GM12878 (cell line): ENCODE measurements around the gene DNAJC15. TPM values are rescaled to one million over a fixed set of nuclear protein-coding genes. Genes with fewer than 3 reads are reported as not detected.

Source experiments
- ATAC-seq: fragments of 200-7000 bp; cut with Tn5 transposase; 3 replicates; pipeline ENCODE4 v1.9.1; 2020; ENCODE audit warnings: mild to moderate bottlenecking, moderate library complexity
- BruUV-seq: library from RNA; stranded (reverse); fragments of 400-500 nt; replicated peaks from 2 replicates; lab custom pipeline; 2021; lab: Mats Ljungman, UMichigan
- CTCF ChIA-PET: fragments of 300-600 bp; sonication (Branson Sonifier 250); formaldehyde crosslinking; extraction: SDS; loops from one replicate; lab custom pipeline; 2021; ENCODE audit warnings: inconsistent platforms; lab: Yijun Ruan, JAX
- POLR2A ChIA-PET: fragments of 350-600 bp; formaldehyde crosslinking; extraction: SDS; loops from one replicate; lab custom pipeline; 2021; ENCODE audit warnings: inconsistent platforms; lab: Charles Lee
- RAD21 ChIA-PET: fragments of 300-600 bp; sonication (Branson Sonifier 250); formaldehyde crosslinking; loops from one replicate; lab custom pipeline; 2023; ENCODE audit warnings: antibody characterized with exemption; ENCODE audit not compliant: unreplicated experiment; lab: Charles Lee
- SMC1A ChIA-PET: fragments of 300-600 bp; sonication (Branson Sonifier 250); formaldehyde crosslinking; loops from one replicate; lab custom pipeline; 2023; ENCODE audit not compliant: unreplicated experiment, uncharacterized antibody; lab: Charles Lee
- DNase-seq: peaks from one replicate; pipeline ENCODE4 v3.0.0-alpha.2; 2011; ENCODE audit warnings: low read depth, low spot score
- FAIRE-seq: peaks from 3 replicates; lab custom pipeline; 2011; peaks lifted over from hg19 to GRCh38; lab: Jason Lieb, UNC
- H2AFZ ChIP-seq: 2 replicates; pipeline ENCODE4 v1.6.0; 2011; ENCODE audit warnings: low read depth, low read length, control low read depth; ENCODE audit not compliant: control insufficient read depth
- H3K27ac ChIP-seq: 2 replicates; pipeline ENCODE4 v1.5.1; 2011; ENCODE audit warnings: control low read depth; ENCODE audit not compliant: control insufficient read depth, insufficient read depth
- H3K27me3 ChIP-seq, 2 experiments: replicated peaks in 1 of 2; 2 replicates each; pipeline versions ENCODE4 v1.6.0 to v1.6.1; 2011; ENCODE audit warnings: low read length in 1 of 2; ENCODE audit not compliant: control insufficient read depth in 2 of 2, insufficient read depth in 2 of 2
- H3K36me3 ChIP-seq, 2 experiments: 2 replicates each; pipeline ENCODE4 v1.5.1; 2011; ENCODE audit warnings: low read length in 1 of 2; ENCODE audit not compliant: control insufficient read depth in 2 of 2, insufficient read depth in 2 of 2
- H3K4me1 ChIP-seq: 2 replicates; pipeline ENCODE4 v1.6.1; 2011; ENCODE audit warnings: mild to moderate bottlenecking, low read length, moderate library complexity, mixed read lengths; ENCODE audit not compliant: control insufficient read depth, insufficient read depth
- H3K4me2 ChIP-seq: 2 replicates; pipeline ENCODE4 v1.6.0; 2011; ENCODE audit warnings: control low read depth; ENCODE audit not compliant: control insufficient read depth, insufficient read depth
- H3K4me3 ChIP-seq: fragments of 200-600 bp; sonication (generic); 2 replicates; pipeline ENCODE4 v1.5.1; 2016
- H3K79me2 ChIP-seq: 2 replicates; pipeline ENCODE4 v1.6.0; 2011; ENCODE audit warnings: low read length; ENCODE audit not compliant: control insufficient read depth, insufficient read depth
- H3K9ac ChIP-seq: 2 replicates; pipeline ENCODE4 v1.8.0; 2011; ENCODE audit warnings: low read length, control low read depth, mixed read lengths; ENCODE audit not compliant: control insufficient read depth, insufficient read depth
- H3K9me3 ChIP-seq: replicated peaks from 3 replicates; pipeline ENCODE4 v1.5.1; 2011; ENCODE audit warnings: mild to moderate bottlenecking, low read length; ENCODE audit not compliant: control insufficient read depth, insufficient read depth
- H4K20me1 ChIP-seq: 2 replicates; pipeline ENCODE4 v1.6.0; 2011; ENCODE audit not compliant: control insufficient read depth, insufficient read depth
- EED ChIP-seq: sonication (generic); IDR thresholded peaks from 2 replicates; pipeline ENCODE4 v1.6.1; 2016; ENCODE audit warnings: antibody characterized with exemption, low read depth
- HDAC6 ChIP-seq: fragments of 200-600 bp; sonication (generic); IDR thresholded peaks from one replicate; pipeline ENCODE4 v1.8.0; 2017; ENCODE audit warnings: antibody characterized with exemption; ENCODE audit not compliant: unreplicated experiment
- MYC ChIP-seq: IDR thresholded peaks from 2 replicates; pipeline ENCODE4 v1.6.1; 2011; ENCODE audit warnings: mild to moderate bottlenecking, low read length, moderate library complexity, inconsistent platforms; ENCODE audit not compliant: insufficient read depth, insufficient replicate concordance, insufficient read length, severe bottlenecking
- NR2F1 ChIP-seq: fragments of 450-650 bp; conservative IDR thresholded peaks from 2 replicates; pipeline ENCODE4 v1.6.1; 2017; ENCODE audit warnings: mild to moderate bottlenecking
- NRF1 ChIP-seq: conservative IDR thresholded peaks from 2 replicates; pipeline ENCODE4 v1.6.1; 2011; ENCODE audit warnings: mild to moderate bottlenecking, low read depth, low read length, improper control_type of control experiment
- SMAD1 ChIP-seq: fragments of 450-650 bp; IDR thresholded peaks from 2 replicates; pipeline ENCODE4 v1.6.1; 2018; ENCODE audit warnings: mild to moderate bottlenecking, low read depth; ENCODE audit not compliant: partially characterized antibody
- YBX1 ChIP-seq: fragments of 450-650 bp; IDR thresholded peaks from 2 replicates; pipeline ENCODE4 v1.6.1; 2016; ENCODE audit warnings: antibody characterized with exemption
- WGBS: methylation state at CpG from one replicate; pipeline ENCODE4 v1.1.6; 2016; ENCODE audit warnings: low lambda C conversion rate; ENCODE audit not compliant: insufficient replicate concordance, insufficient coverage; ENCODE audit errors: missing lambda C conversion rate; 5-methylcytosine and 5-hydroxymethylcytosine counted together
- in situ Hi-C: fragments of 300-500 bp; cut with MboI; formaldehyde crosslinking; loops from 9 replicates; pipeline ENCODE4 v1.14.3; 2018; ENCODE audit warnings: mixed read lengths
- intact Hi-C: fragments of 100-400 bp; cut with micrococcal nuclease; formaldehyde crosslinking; loops from one replicate; pipeline ENCODE4 v1.14.2; 2022; ENCODE audit not compliant: unreplicated experiment
- polyA plus RNA-seq, 11 experiments: library from polyadenylated mRNA; depleted of rRNA in 4 of 11; unstranded in 6 of 11; stranded (reverse) in 5 of 11; fragments of >200 nt; fragmentation: Nextera tagmentation in 4 of 11; fragmentation: Illumina TruSeq in 1 of 11; extraction: Ambion mirVana in 4 of 11; extraction: Trizol in 1 of 11; gene quantifications; 1 replicate in 1 of 11; 2 replicates in 10 of 11; pipeline versions ENCODE4 v1.2.1 to v1.2.3, GENCODE V29; 2011 to 2016; ENCODE audit warnings: inconsistent platforms in 2 of 11, missing spikeins in 2 of 11, low read depth in 1 of 11
- total RNA-seq, 4 experiments: library from RNA; depleted of rRNA in 3 of 4; stranded (reverse); fragments of >200 nt in 3 of 4; fragmentation: Illumina TruSeq in 1 of 4; extraction: Trizol in 1 of 4; gene quantifications; 2 replicates each; pipeline versions ENCODE4 v1.2.1 to v1.2.3, GENCODE V29; 2013 to 2021
- TF ChIP-seq, protein P1 (sequence below), 3 experiments: IDR thresholded peaks in 2 of 3; conservative IDR thresholded peaks in 1 of 3; 2 replicates each; pipeline ENCODE4 v1.5.1; 2011; ENCODE audit warnings: low read depth in 3 of 3, low read length in 3 of 3, mild to moderate bottlenecking in 3 of 3, control low read depth in 2 of 3, moderate library complexity in 2 of 3, inconsistent platforms in 1 of 3, mixed read lengths in 1 of 3; ENCODE audit not compliant: control insufficient read depth in 2 of 3, insufficient read depth in 1 of 3; ENCODE audit errors: extremely low read depth in 1 of 3
- TF ChIP-seq, protein P2 (sequence below): fragments of 450-650 bp; IDR thresholded peaks from 2 replicates; pipeline ENCODE4 v1.6.1; 2017; ENCODE audit warnings: low read depth, mild to moderate bottlenecking, moderate library complexity
- TF ChIP-seq, protein P3 (sequence below): fragments of 450-650 bp; IDR thresholded peaks from 2 replicates; pipeline ENCODE4 v1.6.1; 2016; ENCODE audit warnings: mild to moderate bottlenecking

DNAJC15 gene
- total and polyA plus RNA-seq, 10 of the 15 experiments (the other 5 are each of a cell fraction or from before 2014, with no cell fraction given) = 13.1 to 104 (median 54.4) TPM

DNA sequence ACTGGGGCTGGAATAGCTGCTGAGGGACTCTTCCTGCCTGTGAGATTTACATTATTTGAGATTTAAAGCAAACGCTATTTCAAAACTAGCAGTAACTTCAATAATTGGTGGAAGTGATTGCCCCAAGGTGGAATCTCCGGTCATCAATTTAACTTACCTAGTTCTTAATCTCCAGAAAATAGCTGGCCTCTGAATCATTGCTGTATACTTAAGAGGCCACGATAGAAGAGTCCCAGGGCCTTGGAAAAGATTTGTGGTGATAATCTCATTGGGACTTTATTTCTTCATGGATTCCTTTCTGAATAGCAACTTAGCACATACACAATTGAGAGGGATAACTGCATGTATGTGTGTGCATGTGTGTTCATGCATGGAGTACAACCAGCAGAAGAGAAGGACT, 120.2 kb downstream of the DNAJC15 start (continued):
- TF ChIP-seq, protein P1, sequence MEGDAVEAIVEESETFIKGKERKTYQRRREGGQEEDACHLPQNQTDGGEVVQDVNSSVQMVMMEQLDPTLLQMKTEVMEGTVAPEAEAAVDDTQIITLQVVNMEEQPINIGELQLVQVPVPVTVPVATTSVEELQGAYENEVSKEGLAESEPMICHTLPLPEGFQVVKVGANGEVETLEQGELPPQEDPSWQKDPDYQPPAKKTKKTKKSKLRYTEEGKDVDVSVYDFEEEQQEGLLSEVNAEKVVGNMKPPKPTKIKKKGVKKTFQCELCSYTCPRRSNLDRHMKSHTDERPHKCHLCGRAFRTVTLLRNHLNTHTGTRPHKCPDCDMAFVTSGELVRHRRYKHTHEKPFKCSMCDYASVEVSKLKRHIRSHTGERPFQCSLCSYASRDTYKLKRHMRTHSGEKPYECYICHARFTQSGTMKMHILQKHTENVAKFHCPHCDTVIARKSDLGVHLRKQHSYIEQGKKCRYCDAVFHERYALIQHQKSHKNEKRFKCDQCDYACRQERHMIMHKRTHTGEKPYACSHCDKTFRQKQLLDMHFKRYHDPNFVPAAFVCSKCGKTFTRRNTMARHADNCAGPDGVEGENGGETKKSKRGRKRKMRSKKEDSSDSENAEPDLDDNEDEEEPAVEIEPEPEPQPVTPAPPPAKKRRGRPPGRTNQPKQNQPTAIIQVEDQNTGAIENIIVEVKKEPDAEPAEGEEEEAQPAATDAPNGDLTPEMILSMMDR (IDR thresholded peaks at IDR 0.05 in 2 of 3, conservative IDR thresholded peaks at IDR 0.05 in 1 of 3; ENCODE audit: control insufficient read depth in 2 of 3, extremely low read depth in 1 of 3, insufficient read depth in 1 of 3, low read depth in 3 of 3, low read length in 3 of 3) = no peak
- TF ChIP-seq HDAC6 = no peak
- no peak for TF ChIP-seq NRF1
- TF ChIP-seq NR2F1 = no peak

DNA sequence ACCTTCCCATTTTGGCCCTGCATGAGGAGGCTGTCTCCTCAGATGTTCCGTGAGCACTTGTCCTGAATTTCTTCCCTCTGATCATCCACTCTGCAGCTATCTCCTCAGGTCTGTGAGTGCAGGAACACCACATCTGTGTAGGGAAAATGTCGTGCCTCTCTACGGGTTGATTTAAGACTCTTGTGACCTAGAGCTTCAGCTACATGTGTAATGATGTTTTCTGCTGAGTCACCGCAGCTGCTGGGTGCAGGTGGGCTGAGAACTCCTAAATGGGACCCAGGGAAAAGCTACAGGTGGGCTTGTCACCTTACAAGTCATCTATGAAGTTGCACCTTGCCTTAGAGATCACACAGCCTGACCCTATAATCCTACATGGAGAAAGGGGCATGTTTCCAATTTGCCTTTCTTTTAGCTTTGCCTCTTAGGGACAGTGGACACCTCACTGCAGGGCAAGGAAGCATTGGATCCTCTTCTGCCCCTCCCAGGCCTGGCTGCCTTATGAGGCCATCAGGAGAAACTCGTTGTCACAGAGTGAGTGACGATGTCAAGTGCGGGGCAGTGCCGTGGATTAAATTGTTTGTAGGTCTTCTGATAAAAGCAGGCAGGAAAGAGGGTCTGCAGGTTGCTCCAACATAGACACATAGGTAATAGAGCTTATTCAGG, 122.3 kb downstream of the DNAJC15 start:
- no peak for ATAC-seq
- H3K36me3 ChIP-seq = no peaks in the 10 kb centered on the region
- CTCF ChIA-PET = interaction anchor here (1.6 kb wide), 1 partner anchor 13 kb away, joined by 8 read pairs; no protein-coding TSS in a partner anchor
- H3K9me3 ChIP-seq = no peaks in the 10 kb centered on the region
- SMC1A ChIA-PET = no interaction called here
- H3K9ac ChIP-seq = no peak overlapping the region
- in situ Hi-C loops (no loop called here), intact Hi-C loops (no loop called here)
- H3K4me3 ChIP-seq = no peak overlapping the region
- H3K4me1 ChIP-seq = no peaks in the 10 kb centered on the region
- BruUV-seq = no TSS peak
- H2AFZ ChIP-seq = no peak overlapping the region
- H3K27me3 ChIP-seq = no peaks in the 10 kb centered on the region; a peak in 1 of 4 replicates
- no peaks in the 10 kb centered on the region for H3K79me2 ChIP-seq
- no peak overlapping the region for H3K4me2 ChIP-seq
- H4K20me1 ChIP-seq = no peaks in the 10 kb centered on the region
- POLR2A ChIA-PET = no interaction called here
- RAD21 ChIA-PET = no interaction called here
- 35% methylated on average over 8 of the region's 8 CpGs for WGBS
- no peak overlapping the region for H3K27ac ChIP-seq
- DNase-seq = no peak
- no peak for FAIRE-seq
- no peak for TF ChIP-seq SMAD1
- TF ChIP-seq, protein P2, sequence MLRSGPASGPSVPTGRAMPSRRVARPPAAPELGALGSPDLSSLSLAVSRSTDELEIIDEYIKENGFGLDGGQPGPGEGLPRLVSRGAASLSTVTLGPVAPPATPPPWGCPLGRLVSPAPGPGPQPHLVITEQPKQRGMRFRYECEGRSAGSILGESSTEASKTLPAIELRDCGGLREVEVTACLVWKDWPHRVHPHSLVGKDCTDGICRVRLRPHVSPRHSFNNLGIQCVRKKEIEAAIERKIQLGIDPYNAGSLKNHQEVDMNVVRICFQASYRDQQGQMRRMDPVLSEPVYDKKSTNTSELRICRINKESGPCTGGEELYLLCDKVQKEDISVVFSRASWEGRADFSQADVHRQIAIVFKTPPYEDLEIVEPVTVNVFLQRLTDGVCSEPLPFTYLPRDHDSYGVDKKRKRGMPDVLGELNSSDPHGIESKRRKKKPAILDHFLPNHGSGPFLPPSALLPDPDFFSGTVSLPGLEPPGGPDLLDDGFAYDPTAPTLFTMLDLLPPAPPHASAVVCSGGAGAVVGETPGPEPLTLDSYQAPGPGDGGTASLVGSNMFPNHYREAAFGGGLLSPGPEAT = no peak
- no peak for TF ChIP-seq EED
- TF ChIP-seq YBX1 = no peak
- TF ChIP-seq, protein P3, sequence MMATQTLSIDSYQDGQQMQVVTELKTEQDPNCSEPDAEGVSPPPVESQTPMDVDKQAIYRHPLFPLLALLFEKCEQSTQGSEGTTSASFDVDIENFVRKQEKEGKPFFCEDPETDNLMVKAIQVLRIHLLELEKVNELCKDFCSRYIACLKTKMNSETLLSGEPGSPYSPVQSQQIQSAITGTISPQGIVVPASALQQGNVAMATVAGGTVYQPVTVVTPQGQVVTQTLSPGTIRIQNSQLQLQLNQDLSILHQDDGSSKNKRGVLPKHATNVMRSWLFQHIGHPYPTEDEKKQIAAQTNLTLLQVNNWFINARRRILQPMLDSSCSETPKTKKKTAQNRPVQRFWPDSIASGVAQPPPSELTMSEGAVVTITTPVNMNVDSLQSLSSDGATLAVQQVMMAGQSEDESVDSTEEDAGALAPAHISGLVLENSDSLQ = no peak
- TF ChIP-seq MYC = no peak
